ENCODE data around the gene P4HB. TPM values are rescaled to one million over a fixed set of nuclear protein-coding genes. Genes with fewer than 3 reads are reported as not detected.

The P4HB gene
- total RNA-seq, 1 donor from 2014 or later, result 792 TPM

- H3K9me3 Mint-ChIP-seq (ENCODE audit: unreplicated experiment), result no peaks in the 10 kb centered on the region
- no peak overlapping the region for H3K4me3 Mint-ChIP-seq (ENCODE audit: unreplicated experiment)
- H3K4me1 Mint-ChIP-seq (ENCODE audit: unreplicated experiment), result peaks cover 45% of the 10 kb centered on the region
- DNase-seq (ENCODE audit: extremely low spot score, unreplicated experiment), result no peak
- no peak for TF ChIP-seq CTCF (IDR thresholded peaks at IDR 0.05)
- peak overlapping the region; percentile 82 for H3K27ac Mint-ChIP-seq (ENCODE audit: unreplicated experiment)
- peaks cover 7% of the 10 kb centered on the region for H3K36me3 Mint-ChIP-seq (ENCODE audit: unreplicated experiment)
- H3K27me3 Mint-ChIP-seq (ENCODE audit: unreplicated experiment), result no peaks in the 10 kb centered on the region
These were observed 7.8 kb upstream of the P4HB start for GRCh38 chr17:81867991-81868673.

GRCh38 chr17:81867170-81867990 lies 7.0 kb upstream of the P4HB start:
- Mint-ChIP-seq H3K4me3 (ENCODE audit: unreplicated experiment) (no peak overlapping the region), H3K27me3 (ENCODE audit: unreplicated experiment) (no peaks in the 10 kb centered on the region), H3K4me1 (ENCODE audit: unreplicated experiment) (peaks cover 46% of the 10 kb centered on the region), H3K9me3 (ENCODE audit: unreplicated experiment) (no peaks in the 10 kb centered on the region), H3K27ac (ENCODE audit: unreplicated experiment) (peak overlapping the region; percentile 82), H3K36me3 (ENCODE audit: unreplicated experiment) (peaks cover 10% of the 10 kb centered on the region)
- no peak for DNase-seq (ENCODE audit: extremely low spot score, unreplicated experiment)
- no peak for TF ChIP-seq CTCF (IDR thresholded peaks at IDR 0.05)

GRCh38 chr17:81866440-81867169 lies 6.3 kb upstream of the P4HB start:
- no peak for TF ChIP-seq CTCF (IDR thresholded peaks at IDR 0.05)
- H3K27me3 Mint-ChIP-seq (ENCODE audit: unreplicated experiment), result no peaks in the 10 kb centered on the region
- no peaks in the 10 kb centered on the region for H3K9me3 Mint-ChIP-seq (ENCODE audit: unreplicated experiment)
- H3K4me1 Mint-ChIP-seq (ENCODE audit: unreplicated experiment), result peaks cover 46% of the 10 kb centered on the region
- H3K27ac Mint-ChIP-seq (ENCODE audit: unreplicated experiment), result peak overlapping the region; percentile 82
- no peak for DNase-seq (ENCODE audit: extremely low spot score, unreplicated experiment)
- peaks cover 10% of the 10 kb centered on the region for H3K36me3 Mint-ChIP-seq (ENCODE audit: unreplicated experiment)
- H3K4me3 Mint-ChIP-seq (ENCODE audit: unreplicated experiment), result no peak overlapping the region

- TF ChIP-seq CTCF (IDR thresholded peaks at IDR 0.05), result no peak
- H3K27me3 Mint-ChIP-seq (ENCODE audit: unreplicated experiment), result no peaks in the 10 kb centered on the region
- H3K27ac Mint-ChIP-seq (ENCODE audit: unreplicated experiment), result peak overlapping the region; percentile 66
These were observed 5.6 kb upstream of the P4HB start for GRCh38 chr17:81865733-81866439.

More at GRCh38 chr17:81865733-81866439, 5.6 kb upstream of the P4HB start:
- DNase-seq (ENCODE audit: extremely low spot score, unreplicated experiment), result no peak
- Mint-ChIP-seq H3K4me1 (ENCODE audit: unreplicated experiment) (peaks cover 49% of the 10 kb centered on the region), H3K36me3 (ENCODE audit: unreplicated experiment) (peaks cover 10% of the 10 kb centered on the region), H3K9me3 (ENCODE audit: unreplicated experiment) (no peaks in the 10 kb centered on the region), H3K4me3 (ENCODE audit: unreplicated experiment) (no peak overlapping the region)
